ENCODE measurements around the gene HBA1. TPM values are rescaled to one million over a fixed set of nuclear protein-coding genes. Genes with fewer than 3 reads are reported as not detected.
"Not testable (repeated sequence)": the region's sequence is repeated elsewhere in the genome, so short reads cannot be mapped to it uniquely, and the experiment has no call there.

The HBA1 gene
- total RNA-seq, 1 experiment from 2014 or later = 2.9 TPM

- no peak for DNase-seq (ENCODE audit: unreplicated experiment)
- CTCF ChIA-PET = interaction anchor here (0.6 kb wide), 1 partner anchor 33 kb away, joined by 3 read pairs; no protein-coding TSS in a partner anchor
Measured at GRCh38 chr16:149024-149660, 27.3 kb upstream of the HBA1 start.

GRCh38 chr16:152141-153128 lies 24.0 kb upstream of the HBA1 start, which contains the start of gene HBZ:
TSS of gene HBZ (plus strand) at chr16:152644. CDS start at chr16:152910, 266 bp downstream.
- POLR2A ChIA-PET = no interaction called here
- no peak within 1 kb of the TSS for H3K4me3 Mint-ChIP-seq (ENCODE audit: unreplicated experiment)
- TF ChIP-seq, protein P1, sequence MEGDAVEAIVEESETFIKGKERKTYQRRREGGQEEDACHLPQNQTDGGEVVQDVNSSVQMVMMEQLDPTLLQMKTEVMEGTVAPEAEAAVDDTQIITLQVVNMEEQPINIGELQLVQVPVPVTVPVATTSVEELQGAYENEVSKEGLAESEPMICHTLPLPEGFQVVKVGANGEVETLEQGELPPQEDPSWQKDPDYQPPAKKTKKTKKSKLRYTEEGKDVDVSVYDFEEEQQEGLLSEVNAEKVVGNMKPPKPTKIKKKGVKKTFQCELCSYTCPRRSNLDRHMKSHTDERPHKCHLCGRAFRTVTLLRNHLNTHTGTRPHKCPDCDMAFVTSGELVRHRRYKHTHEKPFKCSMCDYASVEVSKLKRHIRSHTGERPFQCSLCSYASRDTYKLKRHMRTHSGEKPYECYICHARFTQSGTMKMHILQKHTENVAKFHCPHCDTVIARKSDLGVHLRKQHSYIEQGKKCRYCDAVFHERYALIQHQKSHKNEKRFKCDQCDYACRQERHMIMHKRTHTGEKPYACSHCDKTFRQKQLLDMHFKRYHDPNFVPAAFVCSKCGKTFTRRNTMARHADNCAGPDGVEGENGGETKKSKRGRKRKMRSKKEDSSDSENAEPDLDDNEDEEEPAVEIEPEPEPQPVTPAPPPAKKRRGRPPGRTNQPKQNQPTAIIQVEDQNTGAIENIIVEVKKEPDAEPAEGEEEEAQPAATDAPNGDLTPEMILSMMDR (IDR thresholded peaks at IDR 0.05; ENCODE audit: unreplicated experiment) = no peak
- H3K4me1 Mint-ChIP-seq (ENCODE audit: insufficient read depth, unreplicated experiment) = peaks cover 15% of the 10 kb centered on the region
- H3K27ac Mint-ChIP-seq (ENCODE audit: low read depth, unreplicated experiment) = peak within 1 kb of the TSS; percentile 31
- DNase-seq (ENCODE audit: unreplicated experiment) = no peak
- no peaks in the 10 kb centered on the region for H3K9me3 Mint-ChIP-seq (ENCODE audit: unreplicated experiment)
- BruUV-seq (replicated peaks) = no TSS peak
- intact Hi-C loops (cut with micrococcal nuclease) = no loop called here
- H3K36me3 Mint-ChIP-seq (ENCODE audit: insufficient read depth, unreplicated experiment) = no peaks in the 10 kb centered on the region
- H3K27me3 Mint-ChIP-seq (ENCODE audit: insufficient read depth, unreplicated experiment) = peaks cover 15% of the 10 kb centered on the region
- CTCF ChIA-PET = interaction anchor here (1.1 kb wide), 1 partner anchor 35 kb away, joined by 4 read pairs; no protein-coding TSS in a partner anchor

More at GRCh38 chr16:149024-149660, 27.3 kb upstream of the HBA1 start:
- BruUV-seq (replicated peaks) = no TSS peak
- Mint-ChIP-seq H3K27me3 (ENCODE audit: insufficient read depth, unreplicated experiment) (peaks cover under 1% of the 10 kb centered on the region), H3K4me1 (ENCODE audit: insufficient read depth, unreplicated experiment) (peaks cover 6% of the 10 kb centered on the region), H3K36me3 (ENCODE audit: insufficient read depth, unreplicated experiment) (no peaks in the 10 kb centered on the region), H3K9me3 (ENCODE audit: unreplicated experiment) (no peaks in the 10 kb centered on the region), H3K4me3 (ENCODE audit: unreplicated experiment) (no peak overlapping the region), H3K27ac (ENCODE audit: low read depth, unreplicated experiment) (no peak overlapping the region)
- POLR2A ChIA-PET = interaction anchor here (0.7 kb wide), 1 partner anchor 14 kb away, joined by 4 read pairs; no protein-coding TSS in a partner anchor
- intact Hi-C loops (cut with micrococcal nuclease) = no loop called here
- TF ChIP-seq, protein P1 (IDR thresholded peaks at IDR 0.05; ENCODE audit: unreplicated experiment) = no peak

DNA sequence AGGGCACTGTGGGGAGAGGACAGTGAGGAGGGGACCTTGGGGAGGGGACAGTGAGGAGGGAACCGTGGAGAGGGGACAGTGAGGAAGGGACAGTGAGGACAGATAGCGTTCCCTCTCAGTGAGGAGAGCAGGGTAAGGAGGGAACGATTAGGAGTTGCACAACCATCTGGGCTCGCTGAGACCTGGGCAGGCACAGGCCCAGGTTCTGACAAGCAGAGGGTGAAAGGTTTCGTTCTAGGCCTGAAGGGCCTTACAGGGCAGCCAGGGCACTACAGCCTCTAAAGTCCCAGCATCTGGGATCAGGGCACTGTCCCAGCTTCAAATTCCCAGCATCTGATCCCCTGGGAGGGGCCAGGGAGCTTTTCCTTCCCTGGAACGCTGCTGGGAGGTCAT lies 23.4 kb upstream of the HBA1 start:
- intact Hi-C loops (cut with micrococcal nuclease); BruUV-seq (replicated peaks); H3K27ac Mint-ChIP-seq (ENCODE audit: low read depth, unreplicated experiment); H3K36me3 Mint-ChIP-seq (ENCODE audit: insufficient read depth, unreplicated experiment); H3K4me3 Mint-ChIP-seq (ENCODE audit: unreplicated experiment); POLR2A ChIA-PET; DNase-seq (ENCODE audit: unreplicated experiment); CTCF ChIA-PET; H3K9me3 Mint-ChIP-seq (ENCODE audit: unreplicated experiment): not testable (repeated sequence)
- Mint-ChIP-seq H3K4me1 (ENCODE audit: insufficient read depth, unreplicated experiment) (peaks cover 15% of the 10 kb centered on the region), H3K27me3 (ENCODE audit: insufficient read depth, unreplicated experiment) (peaks cover 22% of the 10 kb centered on the region)

GRCh38 chr16:153550-154216 lies 22.8 kb upstream of the HBA1 start:
- not testable (repeated sequence) for DNase-seq (ENCODE audit: unreplicated experiment)

More at GRCh38 chr16:153550-154216, 22.8 kb upstream of the HBA1 start:
- BruUV-seq (replicated peaks); H3K4me3 Mint-ChIP-seq (ENCODE audit: unreplicated experiment); H3K9me3 Mint-ChIP-seq (ENCODE audit: unreplicated experiment); H3K36me3 Mint-ChIP-seq (ENCODE audit: insufficient read depth, unreplicated experiment); CTCF ChIA-PET; H3K27ac Mint-ChIP-seq (ENCODE audit: low read depth, unreplicated experiment); POLR2A ChIA-PET; intact Hi-C loops (cut with micrococcal nuclease): not testable (repeated sequence)
- peaks cover 15% of the 10 kb centered on the region for H3K4me1 Mint-ChIP-seq (ENCODE audit: insufficient read depth, unreplicated experiment)
- peaks cover 27% of the 10 kb centered on the region for H3K27me3 Mint-ChIP-seq (ENCODE audit: insufficient read depth, unreplicated experiment)
